Muscle layer of duodenum (tissue), 2 donors: ENCODE results near the gene SEMA4D.
"Not testable (repeated sequence)": the region's sequence is repeated elsewhere in the genome, so short reads cannot be mapped to it uniquely, and the experiment has no call there.

Experiments used
- H3K27ac ChIP-seq: one replicate; pipeline ENCODE4 v1.7.0; 2013; ENCODE audit warnings: mild to moderate bottlenecking, low read length
- H3K27me3 ChIP-seq: one replicate; pipeline ENCODE4 v1.7.0; 2013; ENCODE audit warnings: low read depth, mild to moderate bottlenecking, control low read depth, low read length
- H3K36me3 ChIP-seq, 2 donors: one replicate each; pipeline ENCODE4 v1.7.0; 2013; ENCODE audit warnings: low read length in 2 of 2, control low read depth in 1 of 2, mild to moderate bottlenecking in 1 of 2; ENCODE audit not compliant: insufficient read depth in 2 of 2, control insufficient read depth in 1 of 2
- H3K4me1 ChIP-seq, 2 donors: one replicate each; pipeline ENCODE4 v1.7.0; 2013; ENCODE audit warnings: low read length in 2 of 2, mild to moderate bottlenecking in 2 of 2, control low read depth in 1 of 2, moderate library complexity in 1 of 2; ENCODE audit not compliant: insufficient read depth in 2 of 2, control insufficient read depth in 1 of 2
- H3K4me3 ChIP-seq, 2 donors: one replicate each; pipeline ENCODE4 v1.7.0; 2013; ENCODE audit warnings: low read length in 2 of 2, low read depth in 1 of 2, mild to moderate bottlenecking in 1 of 2
- H3K9me3 ChIP-seq, 2 donors: one replicate each; pipeline ENCODE4 v1.7.0; 2013; ENCODE audit warnings: low read length in 2 of 2, control low read depth in 1 of 2, mild to moderate bottlenecking in 1 of 2; ENCODE audit not compliant: control insufficient read depth in 1 of 2
- donor health status: healthy.

Gene SEMA4D

DNA sequence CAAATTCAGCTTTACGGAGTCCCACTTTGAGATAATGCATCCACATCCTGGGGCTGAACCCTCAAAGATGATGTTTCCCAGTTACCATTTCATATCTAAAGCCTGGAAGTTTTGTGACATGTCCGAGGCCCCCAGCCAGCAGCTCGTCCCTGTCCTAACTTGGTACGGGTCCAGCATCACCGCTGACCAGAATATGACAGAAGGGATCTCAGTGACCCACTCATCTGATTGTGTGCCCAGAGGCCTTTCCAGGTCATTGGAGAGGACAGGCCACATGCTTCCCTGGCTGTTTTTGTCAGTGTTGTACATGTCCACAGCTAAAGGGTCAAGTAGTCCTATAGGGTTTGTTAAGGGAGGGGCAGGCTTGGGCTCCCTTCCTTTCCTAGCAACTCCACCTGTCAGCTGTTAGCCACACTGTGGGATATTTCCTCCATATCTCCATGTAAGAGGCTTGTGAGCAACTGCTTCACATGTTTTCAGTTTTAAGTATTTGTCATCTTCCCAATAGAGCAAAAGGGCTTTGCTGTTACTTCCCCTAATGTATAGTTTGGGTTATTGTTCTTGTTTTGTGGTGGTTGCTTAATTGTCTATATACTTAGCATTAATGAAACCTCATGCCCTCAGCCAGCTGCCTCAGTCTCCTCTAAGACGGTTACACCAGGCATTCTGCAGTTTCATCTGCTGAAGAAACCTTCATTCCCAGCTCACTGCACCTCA is 146.2 kb downstream of the SEMA4D start:
- H3K27me3 ChIP-seq = no peaks in the 10 kb centered on the region
- no peaks in the 10 kb centered on the region for H3K4me1 ChIP-seq
- peaks cover 79 to 86% of the 10 kb centered on the region in 2 donors for H3K36me3 ChIP-seq
- H3K9me3 ChIP-seq = no peaks in the 10 kb centered on the region
- no peak overlapping the region for H3K27ac ChIP-seq
- no peak overlapping the region for H3K4me3 ChIP-seq

DNA sequence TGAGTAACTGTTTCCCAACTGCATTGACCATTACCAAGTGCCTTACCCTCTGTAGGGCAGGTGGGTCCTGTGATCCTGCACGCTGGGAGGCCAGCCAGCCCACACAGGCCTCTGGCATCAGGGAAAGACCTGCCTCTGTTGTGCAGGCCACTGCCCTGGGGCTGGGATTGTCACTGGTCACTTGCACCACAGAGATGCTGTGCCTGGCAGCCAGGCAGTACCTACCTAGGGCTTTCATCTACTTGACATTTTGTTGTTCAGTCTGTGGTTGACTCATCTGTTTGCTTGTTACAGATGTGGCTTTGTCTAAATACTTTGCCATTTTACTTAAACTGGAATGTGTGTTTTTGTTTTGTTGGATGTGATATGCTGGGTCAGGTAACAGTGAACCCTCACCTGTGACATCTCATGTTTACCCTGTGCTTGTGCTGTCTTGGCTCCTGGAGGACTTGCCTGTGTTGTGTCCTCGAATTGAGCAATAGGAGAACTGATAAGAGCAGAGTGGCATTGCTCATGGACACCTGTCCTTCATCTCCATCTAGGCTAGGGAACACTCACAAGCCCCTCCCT is 146.8 kb downstream of the SEMA4D start:
- Histone ChIP-seq H3K36me3 (peaks cover 82 to 86% of the 10 kb centered on the region in 2 donors), H3K4me1 (no peaks in the 10 kb centered on the region), H3K27ac (no peak overlapping the region), H3K27me3 (no peaks in the 10 kb centered on the region), H3K4me3 (no peak overlapping the region), H3K9me3 (no peaks in the 10 kb centered on the region)

DNA sequence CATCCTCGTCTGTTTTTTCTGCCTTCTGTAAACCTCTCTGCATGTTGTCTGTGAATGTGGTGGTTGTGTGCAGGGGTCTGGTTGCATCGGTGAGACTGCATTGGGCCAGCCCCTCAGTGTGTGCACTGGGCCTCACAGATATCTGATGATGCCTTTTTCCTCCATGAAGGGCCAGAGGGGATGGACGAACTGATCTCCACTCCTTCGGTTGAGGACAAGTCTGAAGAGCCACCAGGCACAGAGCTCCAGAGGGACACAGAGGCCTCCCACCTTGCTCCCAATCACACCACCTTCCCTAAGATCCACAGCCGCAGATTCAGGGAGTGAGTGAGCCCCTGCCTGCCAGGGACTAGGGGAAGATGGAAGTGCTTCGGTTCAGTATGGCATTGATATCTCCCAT is 148.3 kb downstream of the SEMA4D start:
- no peak overlapping the region for H3K27ac ChIP-seq
- H3K27me3 ChIP-seq = no peaks in the 10 kb centered on the region
- H3K9me3 ChIP-seq = no peaks in the 10 kb centered on the region
- no peaks in the 10 kb centered on the region for H3K4me1 ChIP-seq
- peaks cover 78 to 88% of the 10 kb centered on the region in 2 donors for H3K36me3 ChIP-seq
- no peak overlapping the region for H3K4me3 ChIP-seq

DNA sequence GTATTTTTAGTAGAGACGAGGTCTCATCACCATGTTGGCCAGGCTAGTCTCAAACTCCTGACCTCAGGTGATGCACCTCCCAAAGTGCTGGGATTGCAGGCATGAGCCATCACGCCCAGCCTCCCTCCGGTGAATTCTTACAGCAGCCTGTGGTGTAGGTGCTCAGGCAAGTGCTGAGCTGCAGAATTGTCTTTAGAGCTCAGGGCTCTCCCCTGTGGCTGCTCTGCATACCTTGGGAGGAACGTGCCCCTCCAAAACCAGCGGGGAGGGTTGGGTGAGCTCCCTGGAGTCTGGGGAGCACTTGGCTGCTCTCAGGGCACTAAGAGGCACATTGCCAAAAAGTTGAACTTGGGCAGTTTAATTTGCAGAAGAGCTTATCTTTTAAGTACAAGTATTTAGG is 150.3 kb downstream of the SEMA4D start:
- no peaks in the 10 kb centered on the region for H3K4me1 ChIP-seq
- peaks cover 66 to 94% of the 10 kb centered on the region in 2 donors for H3K36me3 ChIP-seq
- no peaks in the 10 kb centered on the region for H3K9me3 ChIP-seq
- no peak overlapping the region for H3K27ac ChIP-seq
- no peaks in the 10 kb centered on the region for H3K27me3 ChIP-seq
- H3K4me3 ChIP-seq = no peak overlapping the region

GRCh38 chr9:89346696-89347095 is 151.2 kb downstream of the SEMA4D start:
- H3K36me3 ChIP-seq = peaks cover 68 to 95% of the 10 kb centered on the region in 2 donors
- no peak overlapping the region for H3K4me3 ChIP-seq
- no peaks in the 10 kb centered on the region for H3K4me1 ChIP-seq
- H3K27ac ChIP-seq = no peak overlapping the region
- H3K9me3 ChIP-seq = no peaks in the 10 kb centered on the region
- H3K27me3 ChIP-seq = no peaks in the 10 kb centered on the region

DNA sequence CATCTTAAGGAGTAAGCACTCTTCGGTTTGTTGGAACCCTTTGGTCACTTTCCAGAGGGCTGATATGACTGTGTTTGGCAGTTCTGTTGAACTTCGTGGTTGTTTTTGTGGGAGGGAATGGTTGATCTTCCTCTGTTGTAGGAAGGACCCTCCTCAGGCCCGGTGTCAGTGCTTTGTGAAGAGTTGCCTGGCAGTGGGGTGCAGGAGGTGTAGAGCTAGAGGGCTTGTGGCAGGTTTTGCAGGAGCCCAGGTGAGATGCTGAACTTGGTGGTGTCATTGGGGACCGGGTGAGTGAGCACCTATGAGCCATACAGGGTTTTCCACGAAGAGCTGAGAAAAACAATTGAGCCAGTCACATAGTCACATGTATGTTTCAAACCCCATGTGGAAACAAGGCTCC is 152.4 kb downstream of the SEMA4D start:
- H3K36me3 ChIP-seq = peaks cover 59 to 95% of the 10 kb centered on the region in 2 donors
- no peaks in the 10 kb centered on the region for H3K4me1 ChIP-seq
- H3K9me3 ChIP-seq = no peaks in the 10 kb centered on the region
- H3K27me3 ChIP-seq = no peaks in the 10 kb centered on the region
- H3K27ac ChIP-seq = no peak overlapping the region
- no peak overlapping the region for H3K4me3 ChIP-seq

GRCh38 chr9:89343812-89344211 is 154.1 kb downstream of the SEMA4D start:
- peaks cover 55 to 93% of the 10 kb centered on the region in 2 donors for H3K36me3 ChIP-seq
- H3K4me3 ChIP-seq, H3K27ac ChIP-seq: not testable (repeated sequence)

GRCh38 chr9:89342948-89343347 is 155.0 kb downstream of the SEMA4D start:
- no peaks in the 10 kb centered on the region for H3K4me1 ChIP-seq
- peaks cover 53 to 92% of the 10 kb centered on the region in 2 donors for H3K36me3 ChIP-seq
- no peaks in the 10 kb centered on the region for H3K27me3 ChIP-seq
- no peak overlapping the region for H3K27ac ChIP-seq
- no peak overlapping the region for H3K4me3 ChIP-seq
- H3K9me3 ChIP-seq = no peaks in the 10 kb centered on the region

More at GRCh38 chr9:89343812-89344211, 154.1 kb downstream of the SEMA4D start:
- H3K9me3 ChIP-seq, H3K4me1 ChIP-seq, H3K27me3 ChIP-seq: not testable (repeated sequence)

- Histone ChIP-seq H3K9me3 (no peaks in the 10 kb centered on the region), H3K27me3 (no peaks in the 10 kb centered on the region), H3K27ac (no peak overlapping the region), H3K36me3 (peaks cover 52 to 90% of the 10 kb centered on the region in 2 donors), H3K4me1 (no peaks in the 10 kb centered on the region), H3K4me3 (no peak overlapping the region)
Measured at GRCh38 chr9:89342213-89342612, 155.7 kb downstream of the SEMA4D start.

DNA sequence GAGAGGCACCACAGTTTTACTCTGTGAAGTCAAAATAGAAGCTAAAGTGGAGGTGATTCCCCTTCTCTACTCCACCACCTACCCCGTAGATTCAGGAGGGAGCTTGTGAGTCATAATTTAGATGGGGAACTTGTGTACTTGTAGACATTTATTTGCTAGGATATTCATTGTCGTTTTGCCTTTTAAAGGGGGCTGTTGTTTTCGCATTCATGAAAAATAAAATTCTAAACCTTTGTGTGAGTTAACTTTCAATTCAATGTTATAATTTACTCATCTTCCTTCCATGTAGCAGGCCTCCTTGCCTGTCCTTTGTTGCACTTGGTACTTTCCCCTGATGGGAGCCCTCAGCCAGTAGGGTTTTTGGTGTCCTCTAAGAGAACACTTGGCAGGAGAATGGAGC is 157.6 kb downstream of the SEMA4D start:
- Histone ChIP-seq H3K27me3 (no peaks in the 10 kb centered on the region), H3K4me1 (no peaks in the 10 kb centered on the region), H3K36me3 (peaks cover 38 to 83% of the 10 kb centered on the region in 2 donors), H3K27ac (no peak overlapping the region), H3K9me3 (no peaks in the 10 kb centered on the region), H3K4me3 (no peak overlapping the region)

- Histone ChIP-seq H3K27me3 (no peaks in the 10 kb centered on the region), H3K4me1 (no peaks in the 10 kb centered on the region), H3K27ac (no peak overlapping the region), H3K4me3 (no peak overlapping the region), H3K36me3 (peaks cover 36 to 83% of the 10 kb centered on the region in 2 donors), H3K9me3 (no peaks in the 10 kb centered on the region)
Measured at GRCh38 chr9:89339807-89340206, 158.1 kb downstream of the SEMA4D start.

DNA sequence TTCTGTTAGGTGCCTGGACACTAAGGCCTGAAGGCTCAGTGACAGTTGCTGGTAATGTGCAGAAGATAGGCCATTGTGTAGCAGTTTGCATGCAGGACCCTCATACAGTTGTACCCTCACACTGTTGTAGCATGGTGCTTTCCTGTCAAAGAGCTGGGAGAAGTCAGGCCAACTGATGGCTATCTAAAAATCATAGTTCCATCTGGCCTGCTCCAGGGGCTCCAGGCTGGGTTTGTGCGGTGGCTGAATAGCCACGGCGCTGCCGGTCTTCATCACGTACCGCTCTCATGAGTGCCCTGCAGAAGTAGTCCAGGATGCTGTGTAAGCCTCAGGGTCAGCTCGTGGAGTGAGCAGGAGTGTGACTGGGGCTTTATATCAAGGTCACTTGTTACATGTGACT is 167.4 kb downstream of the SEMA4D start:
- no peaks in the 10 kb centered on the region for H3K4me1 ChIP-seq
- no peak overlapping the region for H3K4me3 ChIP-seq
- H3K27me3 ChIP-seq = no peaks in the 10 kb centered on the region
- H3K9me3 ChIP-seq = no peaks in the 10 kb centered on the region
- no peak overlapping the region for H3K27ac ChIP-seq
- peaks cover 62 to 82% of the 10 kb centered on the region in 2 donors for H3K36me3 ChIP-seq
